HG02588 (cell line): ENCODE measurements around the gene RUNX3.
"Not testable (repeated sequence)": the region's sequence is repeated elsewhere in the genome, so short reads cannot be mapped to it uniquely, and the experiment has no call there.

ENCODE experiments used
- ATAC-seq: cut with Tn5 transposase; IDR thresholded peaks from one replicate; pipeline ENCODE4 v1.9.1; 2021; ENCODE audit warnings: mild to moderate bottlenecking, moderate library complexity; ENCODE audit not compliant: unreplicated experiment

Gene RUNX3

GRCh38 chr1:24914226-24915069 lies 15.6 kb downstream of the RUNX3 start:
- no peak for ATAC-seq

DNA sequence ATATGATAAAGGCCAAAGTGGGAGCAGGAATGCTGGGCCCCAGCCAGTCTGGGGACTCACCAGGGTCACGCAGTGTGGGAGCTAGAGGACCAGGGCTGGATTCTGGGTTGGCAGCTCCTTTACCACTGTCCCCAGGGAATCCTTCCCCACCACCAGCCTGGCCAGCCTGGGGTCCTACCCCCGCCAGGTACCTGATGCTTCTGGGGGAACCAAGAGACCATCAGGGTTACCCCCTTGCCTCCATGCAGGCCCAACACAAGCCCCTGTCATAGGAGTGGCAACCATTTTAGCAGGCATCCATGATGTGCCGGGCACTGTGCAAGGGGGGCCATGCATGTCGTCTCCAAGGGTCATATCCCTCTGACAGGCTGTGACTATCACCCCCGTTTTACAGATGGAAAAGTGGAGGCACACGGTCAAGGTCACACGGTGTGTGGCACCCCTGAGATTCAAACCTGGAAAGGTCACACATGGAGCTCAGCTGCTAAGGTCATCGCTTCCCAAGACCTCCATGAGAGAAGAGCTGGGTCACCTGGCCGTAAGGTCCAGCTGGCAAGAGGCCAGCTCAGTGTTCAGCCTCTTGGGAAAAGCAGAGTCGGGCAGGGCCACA lies 16.4 kb downstream of the RUNX3 start:
- no peak for ATAC-seq

- ATAC-seq, result no peak
Measured at GRCh38 chr1:24913274-24913604, 16.8 kb downstream of the RUNX3 start.

DNA sequence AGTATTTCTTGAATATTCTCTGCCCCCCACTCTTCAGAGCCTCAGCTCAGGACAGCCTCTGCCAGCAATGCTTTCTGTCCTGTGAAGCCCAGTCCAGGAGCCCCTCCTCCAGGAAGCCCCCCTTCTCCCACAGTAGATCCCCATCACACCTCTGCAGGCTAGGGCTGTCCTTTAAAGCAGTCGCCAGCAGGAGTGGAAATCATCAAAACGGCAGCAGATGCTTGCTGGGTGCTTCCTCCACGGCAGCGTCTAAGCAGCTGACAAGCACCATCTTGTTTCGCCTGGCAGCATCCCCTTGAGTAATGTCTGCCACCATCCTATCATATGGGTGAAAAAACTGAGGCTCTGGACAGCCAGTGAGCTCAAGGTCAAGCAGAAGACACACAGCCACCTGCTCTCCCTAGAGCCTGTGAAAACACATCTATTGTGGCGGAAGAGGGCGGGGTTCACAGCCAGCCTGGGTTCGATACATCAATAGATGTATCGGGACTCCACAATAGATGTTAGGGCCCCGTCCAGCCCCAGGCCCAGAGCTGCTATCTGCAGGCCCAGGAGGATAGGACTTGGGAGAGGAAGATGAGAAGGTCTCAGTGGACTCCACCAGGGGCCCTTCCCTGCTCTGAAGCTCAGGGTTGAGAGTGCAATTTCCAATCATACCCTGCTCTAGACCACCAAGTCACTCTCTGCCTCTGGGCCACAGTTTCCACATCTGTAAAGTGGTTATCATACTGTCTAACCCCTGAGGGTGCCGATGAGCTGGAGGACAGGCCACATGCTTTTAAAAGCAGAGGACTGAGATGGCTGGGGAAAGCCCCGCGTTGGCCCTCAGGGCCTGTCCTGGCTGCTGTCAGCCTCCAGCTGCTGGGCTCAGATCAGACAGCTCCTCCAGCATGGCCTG lies 17.5 kb downstream of the RUNX3 start:
- ATAC-seq, result no peak

DNA sequence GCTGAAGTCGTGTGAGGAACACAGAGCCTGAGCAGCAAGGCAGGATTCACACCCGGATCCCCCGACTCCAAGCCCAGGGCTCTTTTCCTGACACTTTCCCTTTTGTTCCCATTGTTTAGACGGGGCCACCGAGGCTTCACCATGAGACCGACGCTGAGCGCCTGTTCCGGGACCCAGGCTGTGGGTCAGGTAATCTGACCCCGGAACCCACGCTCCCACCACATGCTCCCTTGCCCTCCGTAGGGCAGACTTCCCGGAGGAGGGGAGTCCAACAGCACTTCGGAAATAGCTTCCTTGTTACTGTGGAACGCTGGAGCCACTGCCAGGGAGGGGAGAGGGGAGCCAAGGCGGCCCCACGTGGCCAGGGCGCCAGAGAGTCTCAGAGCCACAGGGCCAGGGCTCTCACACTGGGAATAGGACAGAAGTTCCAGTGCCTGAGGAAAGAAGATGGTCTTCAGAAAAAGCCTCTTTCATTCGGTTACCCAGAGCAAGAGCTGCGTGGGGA lies 18.4 kb downstream of the RUNX3 start:
- no peak for ATAC-seq

DNA sequence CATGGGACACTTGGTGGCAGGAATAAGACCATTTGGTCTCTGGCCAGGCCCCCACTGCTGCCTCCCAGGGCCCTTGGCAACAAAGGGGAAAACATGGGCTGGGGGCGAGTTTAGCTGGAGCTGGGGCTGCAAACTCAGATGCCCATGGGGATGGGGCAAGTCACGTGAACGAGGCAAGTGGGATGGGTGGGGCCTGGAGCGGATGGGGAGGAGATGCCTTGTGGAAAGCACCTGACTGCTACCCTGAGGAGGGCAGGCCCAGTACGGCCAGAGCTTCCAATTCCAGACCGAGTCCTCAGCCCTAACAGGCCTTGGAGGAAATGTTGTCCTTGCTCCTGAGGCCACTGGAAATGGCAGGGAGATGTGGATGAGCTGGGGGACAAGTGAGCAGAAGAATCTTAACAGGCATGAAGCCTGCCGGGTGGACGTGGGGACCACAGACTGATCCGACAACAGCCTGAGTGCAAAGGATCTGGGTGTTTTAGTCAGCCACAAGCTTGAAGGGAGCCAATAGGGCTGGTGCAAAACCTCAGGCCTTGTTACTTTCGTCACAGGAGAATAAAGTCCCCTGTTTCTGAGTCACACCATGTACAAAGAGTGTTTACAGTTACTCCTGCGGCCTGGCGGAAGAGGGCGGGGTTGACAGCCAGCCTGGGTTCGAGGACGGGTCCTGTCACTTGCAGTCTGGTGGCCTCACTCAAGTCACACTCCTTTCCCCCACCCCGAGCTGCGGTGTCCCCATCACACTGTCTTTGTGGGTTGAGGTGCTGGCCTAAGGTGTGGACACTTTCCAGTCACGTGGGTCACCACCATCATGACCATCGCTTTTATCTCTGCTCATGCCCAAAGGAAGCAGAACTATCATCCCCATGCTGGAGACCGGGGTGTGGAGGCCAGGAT lies 19.1 kb downstream of the RUNX3 start:
- no peak for ATAC-seq

GRCh38 chr1:24910210-24910609 lies 19.9 kb downstream of the RUNX3 start:
- no peak for ATAC-seq

DNA sequence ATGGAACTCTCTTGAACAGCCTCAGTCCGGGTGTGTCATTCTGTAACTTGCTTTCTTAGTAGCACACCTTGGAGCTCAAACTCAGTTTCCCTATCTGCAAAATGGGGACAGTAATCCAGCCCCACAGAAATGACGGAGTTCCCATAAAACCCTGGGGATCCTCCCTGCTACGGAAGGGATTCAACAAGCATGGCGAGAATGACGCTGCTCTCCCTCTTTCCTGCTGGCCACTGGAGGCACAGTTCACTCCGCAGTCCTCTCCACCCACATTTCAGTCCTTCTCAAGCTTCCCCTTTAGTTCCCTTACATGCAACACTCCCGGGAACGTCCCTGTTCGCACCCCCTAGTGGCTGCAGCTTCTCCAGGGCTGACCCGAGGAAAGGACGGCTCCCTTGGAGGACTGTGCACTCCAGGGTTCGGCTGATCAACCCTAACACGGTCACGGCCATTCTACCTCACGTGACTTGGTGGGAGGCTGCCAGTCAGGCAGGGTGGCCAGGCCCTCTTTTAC lies 20.6 kb downstream of the RUNX3 start:
- ATAC-seq, result no peak

DNA sequence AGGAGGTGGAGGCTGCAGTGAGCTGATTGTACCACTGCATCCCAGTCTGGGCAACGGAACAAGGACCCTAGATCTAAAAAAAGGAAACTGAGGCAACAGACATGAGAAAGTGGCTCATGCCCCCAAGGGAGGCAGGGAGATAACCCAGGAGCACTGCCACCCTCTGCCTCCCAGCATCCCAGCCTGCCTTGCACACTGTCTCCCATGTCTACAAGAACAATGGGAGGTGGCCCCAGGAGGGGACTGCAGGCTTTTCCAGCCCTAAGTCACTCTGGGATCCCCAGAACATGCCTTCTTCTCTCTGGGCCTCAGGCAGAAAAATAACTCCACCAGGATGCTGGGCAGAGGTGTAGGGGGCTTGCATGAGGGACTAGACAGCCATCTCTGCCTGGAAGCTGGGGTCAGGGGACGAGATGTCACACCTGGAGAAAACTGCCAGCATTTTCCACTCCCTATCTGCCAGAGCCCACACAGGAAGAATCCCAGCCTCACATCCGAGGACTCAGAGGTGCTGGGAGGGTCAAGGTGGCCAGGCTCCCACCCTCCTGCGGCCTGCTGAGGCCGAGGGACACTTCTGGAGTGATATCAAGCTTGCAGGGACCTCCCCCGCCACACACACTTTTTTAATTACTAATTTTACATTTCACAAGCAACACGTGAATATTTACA lies 21.4 kb downstream of the RUNX3 start:
- ATAC-seq, result no peak

GRCh38 chr1:24907587-24908294 lies 22.3 kb downstream of the RUNX3 start:
- ATAC-seq, result not testable (repeated sequence)

DNA sequence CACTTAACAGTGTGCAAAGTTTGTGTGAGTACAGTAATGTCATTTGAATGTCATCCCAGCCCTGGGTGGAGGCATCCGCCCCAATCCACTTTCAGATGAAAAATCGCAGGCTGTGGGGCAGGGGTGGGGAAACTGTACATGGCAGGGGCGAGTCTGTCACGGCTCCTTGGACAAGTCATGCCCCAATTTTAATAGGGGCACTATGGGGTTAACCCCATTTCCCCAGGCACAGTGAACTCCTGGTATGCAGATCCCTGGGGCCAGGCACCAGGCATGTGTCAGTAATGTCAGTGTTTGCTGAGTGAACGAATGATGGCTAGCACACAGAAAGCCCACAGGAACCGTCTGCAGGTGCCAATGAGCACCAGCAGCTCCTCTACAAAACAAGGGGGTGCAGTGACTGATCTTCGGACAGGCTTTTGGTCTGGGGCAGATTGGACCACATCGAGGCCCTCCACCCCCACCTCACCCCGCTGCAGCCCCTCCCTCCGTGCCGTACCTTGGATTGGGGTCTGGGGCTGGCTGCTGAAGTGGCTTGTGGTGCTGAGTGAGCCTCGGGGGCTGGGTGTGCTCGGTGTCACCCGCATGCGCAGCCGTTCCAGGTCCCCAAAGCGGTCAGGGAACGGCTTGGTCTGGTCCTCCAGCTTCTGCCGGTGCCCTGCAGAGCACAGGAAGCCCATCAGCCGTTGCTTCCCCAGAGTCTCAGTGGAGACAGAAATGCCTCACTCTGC lies 23.2 kb downstream of the RUNX3 start:
- ATAC-seq, result no peak

GRCh38 chr1:24905979-24906720 lies 23.9 kb downstream of the RUNX3 start:
- ATAC-seq, result no peak

DNA sequence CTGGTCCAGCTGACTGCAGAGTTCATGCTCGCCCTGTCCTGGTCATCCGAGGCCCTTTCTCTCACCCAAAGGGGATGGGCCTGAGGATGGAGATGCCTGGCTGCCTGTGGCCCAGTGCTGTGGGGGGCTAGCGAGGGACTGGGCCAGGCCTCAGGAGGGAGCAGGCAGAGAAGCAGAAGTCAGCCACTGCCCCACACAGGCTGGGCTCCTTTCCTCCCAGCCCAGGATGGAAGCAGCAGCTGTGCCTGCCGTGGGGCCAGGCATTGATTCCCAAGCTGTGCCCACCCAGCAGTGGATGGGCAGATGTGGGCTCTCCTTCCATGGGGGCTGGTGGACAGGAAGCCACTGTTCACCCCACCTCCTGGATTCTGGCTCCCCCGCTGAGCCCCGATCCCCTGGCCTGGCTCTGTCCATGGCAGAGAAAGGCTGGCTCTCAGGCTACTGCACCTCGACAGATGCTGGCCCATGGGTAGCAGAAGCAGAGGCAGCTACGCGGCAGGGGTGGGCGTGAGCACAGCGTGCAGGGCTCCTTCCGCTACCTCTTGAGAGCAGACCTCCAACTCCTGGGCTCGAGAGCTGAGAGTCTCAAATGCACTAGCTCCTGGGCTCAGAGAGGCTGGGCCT lies 24.6 kb downstream of the RUNX3 start:
- no peak for ATAC-seq

- ATAC-seq, result no peak
Measured at GRCh38 chr1:24904731-24905354, 25.2 kb downstream of the RUNX3 start.

- no peak for ATAC-seq
Measured at GRCh38 chr1:24903955-24904730, 25.9 kb downstream of the RUNX3 start.

DNA sequence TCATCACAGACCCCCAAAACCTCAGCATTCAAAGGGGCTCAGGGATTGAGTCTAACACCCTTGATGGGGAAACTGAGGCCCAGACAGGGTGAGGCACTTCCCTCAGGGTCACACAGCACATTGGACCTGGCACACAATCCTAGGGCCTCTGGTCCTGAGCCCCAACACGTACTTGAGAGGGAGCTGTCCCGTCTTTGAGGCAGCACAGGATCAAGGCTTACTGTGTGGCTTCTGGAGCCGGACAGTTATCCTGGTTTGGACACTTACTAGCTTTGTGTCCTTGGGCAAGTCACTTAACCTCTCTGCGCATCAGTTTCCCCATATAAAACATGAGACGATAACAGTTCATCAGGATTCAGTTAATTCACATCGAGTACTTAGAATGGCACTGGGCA lies 26.5 kb downstream of the RUNX3 start:
- no peak for ATAC-seq
